CD4-positive, alpha-beta memory T cell (primary cell): ENCODE measurements around the gene ERN1. TPM values are rescaled to one million over a fixed set of nuclear protein-coding genes. Genes with fewer than 3 reads are reported as not detected.

ENCODE experiments used
- CTCF ChIA-PET: fragments of 350-600 bp; sonication (Branson Sonifier 250); formaldehyde crosslinking; loops from one replicate; lab custom pipeline; 2021; ENCODE audit warnings: inconsistent platforms; ENCODE audit not compliant: partially characterized antibody; lab: Charles Lee
- POLR2A ChIA-PET: fragments of 350-600 bp; sonication (Branson Sonifier 250); formaldehyde crosslinking; loops from one replicate; lab custom pipeline; 2021; ENCODE audit not compliant: partially characterized antibody; lab: Charles Lee
- DNase-seq, 5 donors: peaks; one replicate each; pipeline versions ENCODE4 v3.0.0 to v3.0.0-alpha.2; 2020 to 2022; ENCODE audit warnings: mixed read lengths in 1 of 5
- H3K27ac ChIP-seq: one replicate; pipeline ENCODE4 v1.7.0; 2013; ENCODE audit warnings: low read depth, low read length
- H3K27me3 ChIP-seq: 2 replicates; pipeline ENCODE4 v1.7.0; 2013; ENCODE audit warnings: mild to moderate bottlenecking, low read length, moderate library complexity; ENCODE audit not compliant: insufficient read depth
- H3K36me3 ChIP-seq: 2 replicates; pipeline ENCODE4 v1.7.0; 2013; ENCODE audit warnings: mild to moderate bottlenecking, low read length, moderate library complexity; ENCODE audit not compliant: insufficient read depth
- H3K4me1 ChIP-seq: 2 replicates; pipeline ENCODE4 v1.7.0; 2013; ENCODE audit warnings: mild to moderate bottlenecking, low read length, moderate library complexity; ENCODE audit not compliant: insufficient read depth
- H3K4me3 ChIP-seq, 2 donors: one replicate each; pipeline ENCODE4 v1.7.0; 2013; ENCODE audit warnings: low read length in 2 of 2, mild to moderate bottlenecking in 1 of 2
- H3K9me3 ChIP-seq, 2 donors: one replicate each; pipeline ENCODE4 v1.7.0; 2013; ENCODE audit warnings: low read length in 2 of 2, control low read depth in 1 of 2; ENCODE audit not compliant: control insufficient read depth in 1 of 2
- H3K27ac Mint-ChIP-seq, 7 donors: one replicate each; pipeline ENCODE4 v1.8.0; 2020 to 2021; ENCODE audit warnings: mixed read lengths in 7 of 7, mild to moderate bottlenecking in 6 of 7, inconsistent platforms in 3 of 7, moderate library complexity in 3 of 7
- H3K27me3 Mint-ChIP-seq, 2 donors: one replicate each; pipeline ENCODE4 v1.8.0; 2020 to 2021; ENCODE audit warnings: mixed read lengths in 2 of 2
- H3K36me3 Mint-ChIP-seq, 2 donors: one replicate each; pipeline ENCODE4 v1.8.0; 2020 to 2021; ENCODE audit warnings: mixed read lengths in 2 of 2, inconsistent platforms in 1 of 2, mild to moderate bottlenecking in 1 of 2
- H3K4me1 Mint-ChIP-seq, 4 donors: one replicate each; pipeline ENCODE4 v1.8.0; 2020 to 2021; ENCODE audit warnings: mixed read lengths in 4 of 4, mild to moderate bottlenecking in 1 of 4
- H3K4me3 Mint-ChIP-seq, 8 donors: one replicate each; pipeline ENCODE4 v1.8.0; 2020 to 2021; ENCODE audit warnings: mixed read lengths in 8 of 8, mild to moderate bottlenecking in 7 of 8, moderate library complexity in 6 of 8, inconsistent platforms in 3 of 8
- H3K9me3 Mint-ChIP-seq, 8 donors: one replicate each; pipeline ENCODE4 v1.8.0; 2020 to 2021; ENCODE audit warnings: mixed read lengths in 8 of 8, mild to moderate bottlenecking in 5 of 8, inconsistent platforms in 3 of 8, moderate library complexity in 1 of 8
- intact Hi-C: fragments of 100-400 bp; cut with micrococcal nuclease; formaldehyde crosslinking; loops from one replicate; pipeline ENCODE4 v1.15.1; 2023
- polyA plus RNA-seq, 2 donors: library from polyadenylated mRNA; unstranded; fragments of 300-500 nt; fragmentation: Illumina TruSeq; gene quantifications; one replicate each; pipeline ENCODE4 v1.2.3, GENCODE V29; 2021
- total RNA-seq, 2 experiments: library from RNA; stranded (reverse); gene quantifications; one replicate each; pipeline ENCODE4 v1.2.3, GENCODE V29; 2021

The ERN1 gene
- total and polyA plus RNA-seq, 4 experiments from 2014 or later = 47.9 to 172 (median 144) TPM

DNA sequence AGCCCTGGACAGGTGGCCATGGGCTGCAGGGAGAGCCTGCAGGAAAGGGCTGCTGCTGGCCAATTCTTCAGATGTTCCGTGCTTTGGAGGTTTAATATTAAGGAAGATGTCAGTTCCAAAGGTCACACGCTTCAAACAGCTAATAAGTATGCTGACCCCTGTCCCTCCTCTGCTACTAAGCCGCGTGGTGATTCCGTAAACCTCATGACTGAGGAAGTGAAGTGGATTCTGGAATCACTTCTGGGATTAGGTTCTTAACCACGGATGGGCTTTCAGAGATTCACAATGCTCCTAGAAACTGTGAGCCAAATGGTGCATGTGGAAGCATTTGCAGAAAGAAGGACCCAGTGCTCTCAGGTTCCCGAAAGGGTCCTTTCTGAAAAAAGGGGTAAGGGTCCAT is 28.5 kb upstream of the ERN1 start:
- intact Hi-C loops = no loop called here
- DNase-seq = no peak
- no peaks in the 10 kb centered on the region for H3K9me3 Mint-ChIP-seq
- no peak overlapping the region for H3K27ac Mint-ChIP-seq
- Histone ChIP-seq H3K36me3 (peaks cover 2% of the 10 kb centered on the region), H3K27ac (no peak overlapping the region), H3K9me3 (no peaks in the 10 kb centered on the region), H3K27me3 (no peaks in the 10 kb centered on the region), H3K4me1 (peaks cover 5% of the 10 kb centered on the region), H3K4me3 (no peak overlapping the region)
- ChIA-PET CTCF (no interaction called here), POLR2A (no interaction called here)
- no peaks in the 10 kb centered on the region for H3K27me3 Mint-ChIP-seq
- H3K36me3 Mint-ChIP-seq = peaks cover 4 to 11% of the 10 kb centered on the region in 2 donors
- H3K4me3 Mint-ChIP-seq = no peak overlapping the region
- peaks cover 0 to 6% (median 2%) of the 10 kb centered on the region in 4 donors for H3K4me1 Mint-ChIP-seq

DNA sequence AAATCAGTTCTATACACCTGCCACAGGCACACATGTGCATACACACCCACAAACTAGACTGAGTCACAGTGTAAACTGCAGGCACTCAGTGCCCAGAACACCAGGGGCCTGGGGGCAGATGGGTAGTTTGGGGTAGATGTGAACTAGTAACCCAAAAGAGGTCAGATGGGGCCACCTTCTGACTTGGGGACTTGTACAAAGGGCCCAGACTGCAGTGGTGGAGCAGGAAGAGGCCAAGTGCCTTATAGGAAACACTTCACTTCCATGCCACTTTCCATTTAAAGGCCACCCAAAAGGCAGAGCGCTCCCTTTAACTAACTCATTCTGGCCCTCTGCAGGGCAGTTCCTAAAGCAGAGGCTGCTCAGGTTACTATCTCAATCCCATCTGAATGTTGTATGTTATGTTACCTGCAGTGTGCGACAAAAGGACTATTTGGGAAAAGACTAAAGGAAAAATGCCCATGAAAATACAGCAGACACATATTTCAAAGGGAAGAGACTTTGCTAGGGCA is 27.8 kb upstream of the ERN1 start:
- Mint-ChIP-seq H3K36me3 (peaks cover 10 to 17% of the 10 kb centered on the region in 2 donors), H3K27me3 (no peaks in the 10 kb centered on the region), H3K4me3 (no peak overlapping the region), H3K27ac (peak overlapping the region in 1 of 7 donors; percentile 37), H3K4me1 (peaks cover 0 to 6% (median 2%) of the 10 kb centered on the region in 4 donors), H3K9me3 (no peaks in the 10 kb centered on the region)
- POLR2A ChIA-PET = no interaction called here
- Histone ChIP-seq H3K9me3 (no peaks in the 10 kb centered on the region), H3K27ac (no peak overlapping the region), H3K4me3 (no peak overlapping the region), H3K27me3 (no peaks in the 10 kb centered on the region), H3K36me3 (peaks cover 9% of the 10 kb centered on the region), H3K4me1 (peaks cover 5% of the 10 kb centered on the region)
- DNase-seq = no peak
- intact Hi-C loops = no loop called here
- CTCF ChIA-PET = no interaction called here

GRCh38 chr17:64156670-64157069 is 26.7 kb upstream of the ERN1 start:
- H3K27ac Mint-ChIP-seq = no peak overlapping the region
- Histone ChIP-seq H3K4me3 (no peak overlapping the region), H3K4me1 (peaks cover 2% of the 10 kb centered on the region), H3K27me3 (no peaks in the 10 kb centered on the region), H3K27ac (no peak overlapping the region), H3K36me3 (peaks cover 14% of the 10 kb centered on the region), H3K9me3 (no peaks in the 10 kb centered on the region)
- no peak overlapping the region for H3K4me3 Mint-ChIP-seq
- H3K4me1 Mint-ChIP-seq = peaks cover 0 to 1% (median under 1%) of the 10 kb centered on the region in 4 donors
- no peaks in the 10 kb centered on the region for H3K9me3 Mint-ChIP-seq
- POLR2A ChIA-PET = interaction anchor here (3.9 kb wide), 1 partner anchor 11 kb away, joined by 20 read pairs; no protein-coding TSS in a partner anchor
- intact Hi-C loops = no loop called here
- CTCF ChIA-PET = no interaction called here
- H3K36me3 Mint-ChIP-seq = peaks cover 16 to 21% of the 10 kb centered on the region in 2 donors
- H3K27me3 Mint-ChIP-seq = no peaks in the 10 kb centered on the region
- no peak for DNase-seq

DNA sequence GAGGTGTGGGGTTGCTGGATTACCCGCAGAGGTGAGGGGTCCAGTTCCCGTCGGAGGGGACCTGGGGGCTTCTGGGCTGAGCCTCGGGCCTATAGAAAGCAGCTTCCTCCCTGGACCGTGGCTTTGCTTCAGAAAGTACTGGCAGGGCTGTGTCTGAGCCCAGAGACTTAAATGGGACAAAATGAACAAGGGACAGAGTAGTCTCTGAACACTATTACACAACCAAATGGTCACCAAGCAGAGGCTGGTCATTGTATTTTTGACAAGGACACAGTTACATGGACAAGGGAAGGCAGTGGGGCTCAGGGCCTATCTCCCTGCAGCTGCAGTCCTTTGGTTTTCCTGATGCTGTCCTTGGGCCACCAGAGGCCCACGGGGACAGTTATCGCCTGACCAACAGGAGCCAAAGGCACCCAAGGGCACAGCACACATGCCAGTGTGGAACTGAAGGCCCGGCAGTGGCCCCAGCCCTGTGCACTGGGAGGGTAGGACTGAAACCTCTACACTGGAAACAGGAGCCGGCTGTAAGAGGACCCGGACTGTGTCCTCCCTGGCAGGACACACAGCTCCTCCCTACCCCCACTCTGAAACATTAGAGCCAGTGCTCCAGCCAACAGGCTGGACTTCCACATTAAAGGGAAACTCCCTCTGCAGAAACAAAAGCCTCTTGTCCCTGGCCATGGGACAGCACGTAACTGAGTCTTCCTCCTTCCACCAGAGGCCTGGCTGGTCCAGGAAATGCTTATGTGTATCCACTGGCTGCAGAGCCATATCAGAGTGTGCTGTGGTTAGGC is 26.0 kb upstream of the ERN1 start:
- H3K27ac Mint-ChIP-seq = no peak overlapping the region
- CTCF ChIA-PET = no interaction called here
- no peaks in the 10 kb centered on the region for H3K27me3 Mint-ChIP-seq

DNA sequence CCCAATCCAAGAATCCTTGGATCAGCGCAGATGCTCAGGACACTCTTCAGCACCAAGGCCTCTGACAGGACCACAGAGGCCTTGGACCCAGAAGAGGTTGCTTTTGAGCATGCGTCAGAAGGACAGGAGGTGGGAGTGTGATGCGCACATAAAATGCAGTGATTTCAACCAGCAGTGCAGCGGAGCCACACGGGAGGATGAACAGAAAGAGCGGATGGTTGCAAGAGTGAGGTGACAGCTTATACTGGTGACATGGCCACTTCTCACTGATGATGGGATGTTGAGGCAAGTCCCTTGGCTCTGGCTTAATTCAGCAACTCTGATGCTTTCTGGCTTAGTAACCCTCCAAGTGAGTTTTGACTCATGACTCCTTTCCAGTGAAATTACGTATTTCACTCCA is 25.2 kb upstream of the ERN1 start:
- intact Hi-C loops = no loop called here
- Histone ChIP-seq H3K4me3 (no peak overlapping the region), H3K27me3 (no peaks in the 10 kb centered on the region), H3K36me3 (peaks cover 19% of the 10 kb centered on the region), H3K4me1 (no peaks in the 10 kb centered on the region), H3K9me3 (no peaks in the 10 kb centered on the region), H3K27ac (no peak overlapping the region)
- no peaks in the 10 kb centered on the region for H3K4me1 Mint-ChIP-seq
- H3K4me3 Mint-ChIP-seq = peak overlapping the region in 1 of 8 donors; percentile 5
- ChIA-PET POLR2A (interaction anchor here (1.0 to 3.9 kb wide), 2 partner anchors 9 to 12 kb away, joined by 3 to 20 read pairs; no protein-coding TSS in a partner anchor), CTCF (no interaction called here)
- no peaks in the 10 kb centered on the region for H3K27me3 Mint-ChIP-seq
- no peak for DNase-seq
- H3K27ac Mint-ChIP-seq = peak overlapping the region in 2 of 7 donors; percentile 24 to 85
- H3K9me3 Mint-ChIP-seq = no peaks in the 10 kb centered on the region
- peaks cover 23 to 25% of the 10 kb centered on the region in 2 donors for H3K36me3 Mint-ChIP-seq

More for the DNA sequence above, 26.0 kb upstream of the ERN1 start:
- H3K9me3 Mint-ChIP-seq = no peaks in the 10 kb centered on the region
- Histone ChIP-seq H3K36me3 (peaks cover 14% of the 10 kb centered on the region), H3K9me3 (no peaks in the 10 kb centered on the region), H3K4me1 (no peaks in the 10 kb centered on the region), H3K4me3 (no peak overlapping the region), H3K27ac (no peak overlapping the region), H3K27me3 (no peaks in the 10 kb centered on the region)
- intact Hi-C loops = no loop called here
- no peak overlapping the region for H3K4me3 Mint-ChIP-seq
- no peak for DNase-seq
- no peaks in the 10 kb centered on the region for H3K4me1 Mint-ChIP-seq
- POLR2A ChIA-PET = interaction anchor here (3.9 kb wide), 1 partner anchor 10 kb away, joined by 20 read pairs; no protein-coding TSS in a partner anchor
- peaks cover 16 to 25% of the 10 kb centered on the region in 2 donors for H3K36me3 Mint-ChIP-seq

GRCh38 chr17:64154717-64155116 is 24.8 kb upstream of the ERN1 start:
- POLR2A ChIA-PET = interaction anchor here (1.0 to 3.9 kb wide), 2 partner anchors 9 to 13 kb away, joined by 3 to 20 read pairs; no protein-coding TSS in a partner anchor
- peaks cover 20% of the 10 kb centered on the region for H3K36me3 ChIP-seq
- H3K4me1 ChIP-seq = no peaks in the 10 kb centered on the region
- CTCF ChIA-PET = no interaction called here
- H3K4me3 ChIP-seq = no peak overlapping the region
- H3K27ac ChIP-seq = no peak overlapping the region
- Mint-ChIP-seq H3K27ac (peak overlapping the region in 1 of 7 donors; percentile 85), H3K4me3 (no peak overlapping the region), H3K4me1 (no peaks in the 10 kb centered on the region), H3K9me3 (no peaks in the 10 kb centered on the region), H3K27me3 (no peaks in the 10 kb centered on the region), H3K36me3 (peaks cover 25% of the 10 kb centered on the region in 2 donors)
- intact Hi-C loops = no loop called here
- no peaks in the 10 kb centered on the region for H3K9me3 ChIP-seq
- DNase-seq = no peak
- no peaks in the 10 kb centered on the region for H3K27me3 ChIP-seq

GRCh38 chr17:64154313-64154695 is 24.4 kb upstream of the ERN1 start:
- Mint-ChIP-seq H3K9me3 (no peaks in the 10 kb centered on the region), H3K4me3 (no peak overlapping the region), H3K4me1 (no peaks in the 10 kb centered on the region), H3K36me3 (peaks cover 25% of the 10 kb centered on the region in 2 donors), H3K27ac (no peak overlapping the region), H3K27me3 (no peaks in the 10 kb centered on the region)
- ChIA-PET CTCF (no interaction called here), POLR2A (interaction anchor here (1.0 to 3.9 kb wide), 2 partner anchors 8 to 13 kb away, joined by 3 to 20 read pairs; no protein-coding TSS in a partner anchor)
- no peaks in the 10 kb centered on the region for H3K27me3 ChIP-seq
- H3K36me3 ChIP-seq = peaks cover 20% of the 10 kb centered on the region
- no peak overlapping the region for H3K27ac ChIP-seq
- H3K9me3 ChIP-seq = no peaks in the 10 kb centered on the region
- H3K4me1 ChIP-seq = no peaks in the 10 kb centered on the region
- no peak for DNase-seq
- intact Hi-C loops = no loop called here
- no peak overlapping the region for H3K4me3 ChIP-seq
